SK-N-SH treated with all-trans-retinoic acid at 6 μM for 48 hours (cell line): Measurements from ENCODE around the gene PDCD11.

Experiments
- ARNTL ChIP-seq: fragments of 450-650 bp; formaldehyde crosslinking; IDR thresholded peaks from 2 replicates; pipeline ENCODE4 v1.5.0; 2020; ENCODE audit warnings: low read depth, mild to moderate bottlenecking, moderate library complexity, borderline replicate concordance
- ISL1 ChIP-seq: fragments of 250-450 bp; sonication (Bioruptor Pico); IDR thresholded peaks from 2 replicates; pipeline ENCODE4 v2.1.2; 2022; ENCODE audit warnings: mild to moderate bottlenecking, moderate library complexity
- OSR1 ChIP-seq: fragments of 250-450 bp; sonication (Bioruptor Pico); IDR thresholded peaks from 2 replicates; pipeline ENCODE4 v1.8.0; 2022; ENCODE audit warnings: moderate library complexity, mild to moderate bottlenecking, inconsistent platforms
- RARB ChIP-seq: fragments of 250-450 bp; sonication (Bioruptor Pico); IDR thresholded peaks from 2 replicates; pipeline ENCODE4 v1.8.0; 2021; ENCODE audit warnings: mild to moderate bottlenecking, moderate library complexity
- TCF4 ChIP-seq: fragments of 250-450 bp; sonication (Bioruptor Pico); IDR thresholded peaks from 2 replicates; pipeline ENCODE4 v1.8.0; 2021; ENCODE audit warnings: mild to moderate bottlenecking, moderate library complexity, borderline replicate concordance
- TOX ChIP-seq: fragments of 250-450 bp; sonication (Bioruptor Pico); IDR thresholded peaks from 2 replicates; pipeline ENCODE4 v1.8.0; 2021; ENCODE audit warnings: mild to moderate bottlenecking, moderate library complexity, borderline replicate concordance
- ZC3H10 ChIP-seq: fragments of 250-450 bp; sonication (Bioruptor Pico); IDR thresholded peaks from 2 replicates; pipeline ENCODE4 v1.5.1; 2021; ENCODE audit warnings: mild to moderate bottlenecking, moderate library complexity
- ZFP30 ChIP-seq: fragments of 450-650 bp; formaldehyde crosslinking; IDR thresholded peaks from 2 replicates; pipeline ENCODE4 v1.5.0; 2022; ENCODE audit warnings: mild to moderate bottlenecking, moderate library complexity
- ZNF70 ChIP-seq: fragments of 450-650 bp; formaldehyde crosslinking; IDR thresholded peaks from 2 replicates; pipeline ENCODE4 v1.5.0; 2020; ENCODE audit warnings: mild to moderate bottlenecking, moderate library complexity
- ZNF8 ChIP-seq: fragments of 450-650 bp; formaldehyde crosslinking; IDR thresholded peaks from 2 replicates; pipeline ENCODE4 v1.5.0; 2020; ENCODE audit warnings: mild to moderate bottlenecking, moderate library complexity
- TF ChIP-seq, protein P1 (sequence below): fragments of 250-450 bp; sonication (Bioruptor Pico); IDR thresholded peaks from 2 replicates; pipeline ENCODE4 v1.8.0; 2020; ENCODE audit warnings: mild to moderate bottlenecking, moderate library complexity, borderline replicate concordance
- TF ChIP-seq, protein P2 (sequence below): fragments of 250-450 bp; sonication (Bioruptor Pico); IDR thresholded peaks from 2 replicates; pipeline ENCODE4 v1.5.1; 2020; ENCODE audit warnings: low read depth, mild to moderate bottlenecking, moderate library complexity
- TF ChIP-seq, protein P3 (sequence below): fragments of 250-450 bp; sonication (Bioruptor Pico); IDR thresholded peaks from 2 replicates; pipeline ENCODE4 v1.5.0; 2020; ENCODE audit warnings: mild to moderate bottlenecking, moderate library complexity

DNA sequence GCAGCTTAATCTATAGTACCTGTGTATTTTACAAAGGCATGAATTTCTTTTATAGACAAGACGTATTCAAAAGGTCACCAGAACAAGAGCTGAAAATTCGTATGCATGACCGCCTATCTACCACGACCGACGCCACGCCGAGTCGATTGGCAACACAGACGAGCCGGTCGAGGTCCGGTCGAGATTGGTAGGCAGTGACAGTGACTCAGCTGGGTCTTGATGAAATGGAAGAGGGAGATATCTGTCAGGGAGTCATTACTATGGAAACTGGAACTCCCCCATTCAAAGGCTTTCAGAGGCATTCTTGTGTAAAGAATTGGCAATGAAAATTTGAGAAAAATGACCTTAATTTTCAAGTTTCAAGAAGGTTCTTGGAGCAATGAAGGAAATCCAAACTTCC is 2.2 kb upstream of the PDCD11 start:
- TF ChIP-seq ZC3H10 (CRISPR knock-in tag) = no peak
- TF ChIP-seq TCF4 (CRISPR knock-in tag) = no peak
- no peak for TF ChIP-seq TOX (CRISPR knock-in tag)
- no peak for TF ChIP-seq RARB (CRISPR knock-in tag)
- TF ChIP-seq, protein P1, sequence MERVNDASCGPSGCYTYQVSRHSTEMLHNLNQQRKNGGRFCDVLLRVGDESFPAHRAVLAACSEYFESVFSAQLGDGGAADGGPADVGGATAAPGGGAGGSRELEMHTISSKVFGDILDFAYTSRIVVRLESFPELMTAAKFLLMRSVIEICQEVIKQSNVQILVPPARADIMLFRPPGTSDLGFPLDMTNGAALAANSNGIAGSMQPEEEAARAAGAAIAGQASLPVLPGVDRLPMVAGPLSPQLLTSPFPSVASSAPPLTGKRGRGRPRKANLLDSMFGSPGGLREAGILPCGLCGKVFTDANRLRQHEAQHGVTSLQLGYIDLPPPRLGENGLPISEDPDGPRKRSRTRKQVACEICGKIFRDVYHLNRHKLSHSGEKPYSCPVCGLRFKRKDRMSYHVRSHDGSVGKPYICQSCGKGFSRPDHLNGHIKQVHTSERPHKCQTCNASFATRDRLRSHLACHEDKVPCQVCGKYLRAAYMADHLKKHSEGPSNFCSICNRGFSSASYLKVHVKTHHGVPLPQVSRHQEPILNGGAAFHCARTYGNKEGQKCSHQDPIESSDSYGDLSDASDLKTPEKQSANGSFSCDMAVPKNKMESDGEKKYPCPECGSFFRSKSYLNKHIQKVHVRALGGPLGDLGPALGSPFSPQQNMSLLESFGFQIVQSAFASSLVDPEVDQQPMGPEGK (CRISPR knock-in tag) = no peak
- TF ChIP-seq, protein P2, sequence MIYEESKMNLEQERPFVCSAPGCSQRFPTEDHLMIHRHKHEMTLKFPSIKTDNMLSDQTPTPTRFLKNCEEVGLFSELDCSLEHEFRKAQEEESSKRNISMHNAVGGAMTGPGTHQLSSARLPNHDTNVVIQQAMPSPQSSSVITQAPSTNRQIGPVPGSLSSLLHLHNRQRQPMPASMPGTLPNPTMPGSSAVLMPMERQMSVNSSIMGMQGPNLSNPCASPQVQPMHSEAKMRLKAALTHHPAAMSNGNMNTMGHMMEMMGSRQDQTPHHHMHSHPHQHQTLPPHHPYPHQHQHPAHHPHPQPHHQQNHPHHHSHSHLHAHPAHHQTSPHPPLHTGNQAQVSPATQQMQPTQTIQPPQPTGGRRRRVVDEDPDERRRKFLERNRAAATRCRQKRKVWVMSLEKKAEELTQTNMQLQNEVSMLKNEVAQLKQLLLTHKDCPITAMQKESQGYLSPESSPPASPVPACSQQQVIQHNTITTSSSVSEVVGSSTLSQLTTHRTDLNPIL (CRISPR knock-in tag) = no peak
- TF ChIP-seq, protein P3, sequence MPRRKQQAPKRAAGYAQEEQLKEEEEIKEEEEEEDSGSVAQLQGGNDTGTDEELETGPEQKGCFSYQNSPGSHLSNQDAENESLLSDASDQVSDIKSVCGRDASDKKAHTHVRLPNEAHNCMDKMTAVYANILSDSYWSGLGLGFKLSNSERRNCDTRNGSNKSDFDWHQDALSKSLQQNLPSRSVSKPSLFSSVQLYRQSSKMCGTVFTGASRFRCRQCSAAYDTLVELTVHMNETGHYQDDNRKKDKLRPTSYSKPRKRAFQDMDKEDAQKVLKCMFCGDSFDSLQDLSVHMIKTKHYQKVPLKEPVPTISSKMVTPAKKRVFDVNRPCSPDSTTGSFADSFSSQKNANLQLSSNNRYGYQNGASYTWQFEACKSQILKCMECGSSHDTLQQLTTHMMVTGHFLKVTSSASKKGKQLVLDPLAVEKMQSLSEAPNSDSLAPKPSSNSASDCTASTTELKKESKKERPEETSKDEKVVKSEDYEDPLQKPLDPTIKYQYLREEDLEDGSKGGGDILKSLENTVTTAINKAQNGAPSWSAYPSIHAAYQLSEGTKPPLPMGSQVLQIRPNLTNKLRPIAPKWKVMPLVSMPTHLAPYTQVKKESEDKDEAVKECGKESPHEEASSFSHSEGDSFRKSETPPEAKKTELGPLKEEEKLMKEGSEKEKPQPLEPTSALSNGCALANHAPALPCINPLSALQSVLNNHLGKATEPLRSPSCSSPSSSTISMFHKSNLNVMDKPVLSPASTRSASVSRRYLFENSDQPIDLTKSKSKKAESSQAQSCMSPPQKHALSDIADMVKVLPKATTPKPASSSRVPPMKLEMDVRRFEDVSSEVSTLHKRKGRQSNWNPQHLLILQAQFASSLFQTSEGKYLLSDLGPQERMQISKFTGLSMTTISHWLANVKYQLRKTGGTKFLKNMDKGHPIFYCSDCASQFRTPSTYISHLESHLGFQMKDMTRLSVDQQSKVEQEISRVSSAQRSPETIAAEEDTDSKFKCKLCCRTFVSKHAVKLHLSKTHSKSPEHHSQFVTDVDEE (CRISPR knock-in tag) = no peak
- TF ChIP-seq ZFP30 (CRISPR knock-in tag) = no peak
- TF ChIP-seq OSR1 (CRISPR knock-in tag) = no peak
- TF ChIP-seq ZNF70 (CRISPR knock-in tag) = no peak
- TF ChIP-seq ZNF8 (CRISPR knock-in tag) = no peak
- TF ChIP-seq ISL1 (CRISPR knock-in tag) = no peak
- no peak for TF ChIP-seq ARNTL
